Measurements from ENCODE around the gene ARHGEF12.

- no peak for TF ChIP-seq JUNB (IDR thresholded peaks at IDR 0.05)
- no peak for TF ChIP-seq JUN (IDR thresholded peaks at IDR 0.05)
Measured at GRCh38 chr11:120523196-120523595, 187.0 kb downstream of the ARHGEF12 start.
